ENCODE data around the gene CDK7.

DNA sequence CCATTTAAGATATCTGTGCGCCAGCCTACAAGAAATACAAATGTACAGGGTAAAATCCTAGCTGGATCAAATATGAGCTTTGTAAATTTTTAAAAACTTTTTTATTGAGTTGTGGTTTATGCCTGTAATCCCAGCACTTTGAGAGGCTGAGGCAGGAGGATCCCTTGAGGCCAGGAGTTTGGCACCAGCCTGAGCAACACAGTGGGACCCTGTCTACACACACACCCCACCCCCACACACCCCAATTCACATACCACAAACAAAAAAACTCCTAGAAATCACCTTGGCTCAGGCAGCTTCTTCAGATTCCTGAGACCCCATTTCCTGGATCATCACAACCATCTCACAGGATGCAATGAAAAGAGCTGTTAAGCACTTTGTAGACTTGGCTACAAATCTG lies 46.4 kb downstream of the CDK7 start:
- TF ChIP-seq POLR2AphosphoS5 (IDR thresholded peaks at IDR 0.05; ENCODE audit: low read depth, low read length) (no peak), POLR2A (IDR thresholded peaks at IDR 0.05; ENCODE audit: low read depth, low read length) (no peak), TAF1 (IDR thresholded peaks at IDR 0.05; ENCODE audit: low read depth, low read length) (no peak), SPI1 (IDR thresholded peaks at IDR 0.05; ENCODE audit: low read depth, low read length) (no peak)
